Neuronal stem cell (in vitro differentiated cells): ENCODE results near the gene CACNA2D4.
A peak's percentile ranks its signal among the peaks of the same experiment; 100 is the strongest.

ENCODE experiments used
- DNase-seq: peaks from one replicate; pipeline ENCODE4 v3.0.0-alpha.2; 2013; ENCODE audit warnings: low spot score
- H2AFZ ChIP-seq: one replicate; pipeline ENCODE4 v1.6.1; 2013; ENCODE audit warnings: mild to moderate bottlenecking, low read length, inconsistent platforms
- H2AK5ac ChIP-seq: 2 replicates; pipeline ENCODE4 v1.6.1; 2013; ENCODE audit warnings: low read depth, mild to moderate bottlenecking, inconsistent platforms, low read length, moderate library complexity, mixed read lengths
- H2BK120ac ChIP-seq: 2 replicates; pipeline ENCODE4 v1.6.1; 2013; ENCODE audit warnings: low read depth, mild to moderate bottlenecking, inconsistent platforms, low read length, moderate library complexity, mixed read lengths
- H2BK12ac ChIP-seq: one replicate; pipeline ENCODE4 v1.6.1; 2013; ENCODE audit warnings: low read length, inconsistent platforms
- H2BK15ac ChIP-seq: 2 replicates; pipeline ENCODE4 v1.6.1; 2013; ENCODE audit warnings: mild to moderate bottlenecking, low read length, inconsistent platforms, mixed read lengths
- H2BK5ac ChIP-seq: one replicate; pipeline ENCODE4 v1.6.1; 2013; ENCODE audit warnings: inconsistent platforms, mild to moderate bottlenecking, low read length, moderate library complexity
- H3K14ac ChIP-seq: one replicate; pipeline ENCODE4 v1.6.1; 2013; ENCODE audit warnings: low read length, inconsistent platforms
- H3K18ac ChIP-seq: 2 replicates; pipeline ENCODE4 v1.6.1; 2013; ENCODE audit warnings: low read length, inconsistent platforms
- H3K23ac ChIP-seq: 2 replicates; pipeline ENCODE4 v1.6.1; 2013; ENCODE audit warnings: low read depth, mild to moderate bottlenecking, mixed read lengths, low read length, inconsistent platforms; ENCODE audit not compliant: poor library complexity
- H3K27ac ChIP-seq: replicated peaks from 3 replicates; pipeline ENCODE4 v1.5.1; 2013; ENCODE audit warnings: low read length, inconsistent platforms
- H3K27me3 ChIP-seq, 3 experiments: 2 replicates each; pipeline ENCODE4 v1.6.1; 2013; ENCODE audit warnings: low read length in 3 of 3, mild to moderate bottlenecking in 2 of 3, inconsistent platforms in 1 of 3, low read depth in 1 of 3, mixed read lengths in 1 of 3, moderate library complexity in 1 of 3; ENCODE audit not compliant: control insufficient read depth in 3 of 3, insufficient read depth in 3 of 3
- H3K36me3 ChIP-seq, 2 donors: replicated peaks in 1 of 2; 2 replicates each; pipeline ENCODE4 v1.6.1; 2013; ENCODE audit warnings: low read length in 2 of 2; ENCODE audit not compliant: control insufficient read depth in 2 of 2, insufficient read depth in 2 of 2
- H3K4ac ChIP-seq: 2 replicates; pipeline ENCODE4 v1.6.1; 2013; ENCODE audit warnings: inconsistent platforms, mild to moderate bottlenecking, low read length, moderate library complexity
- H3K4me1 ChIP-seq, 2 donors: 1 replicate in 1 of 2; 2 replicates in 1 of 2; pipeline ENCODE4 v1.6.1; 2013; ENCODE audit warnings: low read length in 2 of 2, low read depth in 1 of 2; ENCODE audit not compliant: control insufficient read depth in 2 of 2, insufficient read depth in 1 of 2
- H3K4me2 ChIP-seq: one replicate; pipeline ENCODE4 v1.6.1; 2013; ENCODE audit warnings: mild to moderate bottlenecking, low read length, inconsistent platforms; ENCODE audit not compliant: insufficient read depth, poor library complexity, severe bottlenecking
- H3K4me3 ChIP-seq, 2 donors: 2 replicates each; pipeline ENCODE4 v1.5.1; 2013; ENCODE audit warnings: low read length in 2 of 2, mild to moderate bottlenecking in 2 of 2, inconsistent platforms in 1 of 2, moderate library complexity in 1 of 2
- H3K79me1 ChIP-seq: one replicate; pipeline ENCODE4 v1.6.1; 2013; ENCODE audit warnings: low read depth, mild to moderate bottlenecking, inconsistent platforms, low read length, moderate library complexity
- H3K9ac ChIP-seq: one replicate; pipeline ENCODE4 v1.6.1; 2013; ENCODE audit warnings: mild to moderate bottlenecking, low read depth, low read length, inconsistent platforms; ENCODE audit not compliant: poor library complexity
- H3K9me3 ChIP-seq, 2 donors: replicated peaks in 1 of 2; 2 replicates each; pipeline versions ENCODE3 to v1.6.1; 2013; ENCODE audit warnings: low read length in 2 of 2, mild to moderate bottlenecking in 2 of 2, inconsistent platforms in 1 of 2, low read depth in 1 of 2, mixed read lengths in 1 of 2, moderate library complexity in 1 of 2; ENCODE audit not compliant: control insufficient read depth in 2 of 2, insufficient read depth in 1 of 2
- H4K8ac ChIP-seq: one replicate; pipeline ENCODE4 v1.6.1; 2013; ENCODE audit warnings: low read depth, mild to moderate bottlenecking, inconsistent platforms, low read length, moderate library complexity
- H4K91ac ChIP-seq: one replicate; pipeline ENCODE4 v1.6.1; 2013; ENCODE audit warnings: low read length, low read depth, mild to moderate bottlenecking, inconsistent platforms; ENCODE audit not compliant: poor library complexity
- WGBS, 2 donors: extraction: QIAGEN DNeasy Blood & Tissue Kit; methylation state at CpG; one replicate each; pipeline ENCODE4 v1.1.7; 2013; ENCODE audit warnings: missing lambda C conversion rate in 2 of 2, mixed read lengths in 1 of 2; ENCODE audit not compliant: insufficient read length in 2 of 2, insufficient replicate concordance in 1 of 2; ENCODE audit errors: extremely low coverage in 2 of 2; 5-methylcytosine and 5-hydroxymethylcytosine counted together

Gene CACNA2D4

GRCh38 chr12:1838205-1838993, 80.1 kb downstream of the CACNA2D4 start:
- Histone ChIP-seq H3K27me3 (peaks cover 0 to 20% (median 1%) of the 10 kb centered on the region in 3 experiments), H4K91ac (no peak overlapping the region), H2BK120ac (no peak overlapping the region), H3K36me3 (no peaks in the 10 kb centered on the region), H2BK12ac (no peak overlapping the region), H3K18ac (peak overlapping the region; percentile 84), H4K8ac (no peak overlapping the region), H2BK15ac (no peak overlapping the region), H3K9ac (no peak overlapping the region), H3K9me3 (no peaks in the 10 kb centered on the region), H2BK5ac (peak overlapping the region; percentile 3), H3K79me1 (no peaks in the 10 kb centered on the region), H2AFZ (peak overlapping the region; percentile 6), H3K23ac (no peak overlapping the region), H2AK5ac (peak overlapping the region; percentile 71), H3K4me2 (no peak overlapping the region), H3K27ac (no peak overlapping the region), H3K14ac (peak overlapping the region; percentile 49), H3K4me3 (no peak overlapping the region), H3K4ac (no peak overlapping the region), H3K4me1 (peaks cover 10 to 39% of the 10 kb centered on the region in 2 donors)
- no peak for DNase-seq
- no CpG with 5 or more reads among the region's 26 CpGs for WGBS, 2 donors

- Histone ChIP-seq H3K14ac (no peak overlapping the region), H3K79me1 (no peaks in the 10 kb centered on the region), H3K18ac (peak overlapping the region; percentile 84), H3K9me3 (no peaks in the 10 kb centered on the region), H3K4me2 (no peak overlapping the region), H3K4ac (no peak overlapping the region), H3K4me1 (peaks cover 10 to 39% of the 10 kb centered on the region in 2 donors), H2BK5ac (peak overlapping the region; percentile 56), H2AK5ac (peak overlapping the region; percentile 71), H3K4me3 (no peak overlapping the region), H2AFZ (peak overlapping the region; percentile 6), H3K27me3 (peaks cover 0 to 26% (median 1%) of the 10 kb centered on the region in 3 experiments), H2BK15ac (no peak overlapping the region), H3K36me3 (no peaks in the 10 kb centered on the region), H4K91ac (no peak overlapping the region), H3K27ac (no peak overlapping the region), H3K9ac (no peak overlapping the region), H2BK120ac (no peak overlapping the region), H2BK12ac (no peak overlapping the region), H3K23ac (no peak overlapping the region), H4K8ac (no peak overlapping the region)
- no peak for DNase-seq
- WGBS, 2 donors, result no CpG with 5 or more reads among the region's 12 CpGs
These were observed 80.8 kb downstream of the CACNA2D4 start for GRCh38 chr12:1837541-1838204.

GRCh38 chr12:1836854-1837421, 81.5 kb downstream of the CACNA2D4 start:
- Histone ChIP-seq H2AFZ (no peak overlapping the region), H3K9me3 (no peaks in the 10 kb centered on the region), H3K4ac (no peak overlapping the region), H3K4me1 (peaks cover 10 to 39% of the 10 kb centered on the region in 2 donors), H2AK5ac (peak overlapping the region; percentile 42), H3K27me3 (peaks cover 0 to 33% (median 1%) of the 10 kb centered on the region in 3 experiments), H3K79me1 (no peaks in the 10 kb centered on the region), H3K14ac (peak overlapping the region; percentile 76), H3K18ac (peak overlapping the region; percentile 83), H3K4me3 (no peak overlapping the region), H3K27ac (no peak overlapping the region), H2BK15ac (peak overlapping the region; percentile 51), H2BK120ac (no peak overlapping the region), H3K4me2 (no peak overlapping the region), H2BK12ac (peak overlapping the region; percentile 88), H3K23ac (peak overlapping the region; percentile 95), H4K91ac (no peak overlapping the region), H2BK5ac (peak overlapping the region; percentile 56), H3K36me3 (no peaks in the 10 kb centered on the region), H4K8ac (no peak overlapping the region), H3K9ac (peak overlapping the region; percentile 63)
- WGBS, 2 donors, result no CpG with 5 or more reads among the region's 22 CpGs
- DNase-seq, result no peak
